Fibroblast of lung (primary cell): ENCODE data around the gene ENPP3. TPM values are rescaled to one million over a fixed set of nuclear protein-coding genes. Genes with fewer than 3 reads are reported as not detected.

Source experiments
- DNase-seq, 2 donors: peaks; one replicate each; pipeline versions ENCODE4 v3.0.0 to v3.0.0-alpha.2; 2010; ENCODE audit warnings: low read depth in 2 of 2
- H2AFZ ChIP-seq: 2 replicates; pipeline ENCODE4 v1.5.1; 2012; ENCODE audit warnings: low read length, control low read depth, inconsistent platforms
- H3K27ac ChIP-seq: 2 replicates; pipeline ENCODE4 v1.5.1; 2011; ENCODE audit warnings: low read length, control low read depth; ENCODE audit not compliant: insufficient read depth
- H3K27me3 ChIP-seq: 2 replicates; pipeline ENCODE4 v1.5.1; 2011; ENCODE audit warnings: mild to moderate bottlenecking, low read length; ENCODE audit not compliant: control insufficient read depth, insufficient read depth
- H3K36me3 ChIP-seq: 2 replicates; pipeline ENCODE4 v1.5.1; 2011; ENCODE audit warnings: low read length; ENCODE audit not compliant: control insufficient read depth, insufficient read depth
- H3K4me1 ChIP-seq: 2 replicates; pipeline ENCODE4 v1.5.1; 2011; ENCODE audit warnings: low read length; ENCODE audit not compliant: control insufficient read depth, insufficient read depth; ENCODE audit errors: extremely low read depth
- H3K4me2 ChIP-seq: 2 replicates; pipeline ENCODE4 v1.5.1; 2011; ENCODE audit warnings: low read length, control low read depth; ENCODE audit not compliant: insufficient read depth; ENCODE audit errors: extremely low read depth
- H3K4me3 ChIP-seq, 4 experiments: fragments of 200-600 bp in 1 of 4; sonication (generic) in 1 of 4; replicated peaks in 1 of 4; 2 replicates each; pipeline ENCODE4 v1.5.1; 2011 to 2016; ENCODE audit warnings: low read length in 4 of 4, low read depth in 3 of 4, mild to moderate bottlenecking in 3 of 4, control low read depth in 2 of 4, inconsistent platforms in 1 of 4, mixed read lengths in 1 of 4; ENCODE audit not compliant: insufficient read depth in 1 of 4; ENCODE audit errors: control extremely low read depth in 1 of 4
- H3K79me2 ChIP-seq: 2 replicates; pipeline ENCODE4 v1.5.1; 2012; ENCODE audit warnings: mild to moderate bottlenecking, low read length, inconsistent platforms; ENCODE audit not compliant: control insufficient read depth, insufficient read depth
- H3K9ac ChIP-seq: 2 replicates; pipeline ENCODE4 v1.5.1; 2011; ENCODE audit warnings: mild to moderate bottlenecking, low read length, control low read depth; ENCODE audit not compliant: insufficient read depth
- H3K9me3 ChIP-seq: 2 replicates; pipeline ENCODE4 v1.5.1; 2012; ENCODE audit warnings: low read depth, low read length; ENCODE audit not compliant: control insufficient read depth, insufficient read depth
- H4K20me1 ChIP-seq: 2 replicates; pipeline ENCODE4 v1.5.1; 2011; ENCODE audit warnings: low read length; ENCODE audit not compliant: control insufficient read depth, insufficient read depth; ENCODE audit errors: extremely low read depth
- EZH2 ChIP-seq: IDR thresholded peaks from 2 replicates; pipeline ENCODE4 v1.5.1; 2012; ENCODE audit warnings: low read length, control low read depth, mild to moderate bottlenecking; ENCODE audit errors: missing control alignments
- polyA plus RNA-seq, 2 donors: library from polyadenylated mRNA; depleted of rRNA in 1 of 2; stranded (reverse) in 1 of 2; unstranded in 1 of 2; fragments of >200 nt; gene quantifications; 2 replicates each; pipeline ENCODE4 v1.2.1, GENCODE V29; 2011 to 2012; ENCODE audit warnings: missing spikeins in 1 of 2
- total RNA-seq: library from RNA; depleted of rRNA; stranded (reverse); fragments of >200 nt; gene quantifications from 2 replicates; pipeline ENCODE4 v1.2.1, GENCODE V29; 2014
- TF ChIP-seq, protein P1 (sequence below), 2 donors: IDR thresholded peaks in 1 of 2; conservative IDR thresholded peaks in 1 of 2; 1 replicate in 1 of 2; 2 replicates in 1 of 2; pipeline ENCODE4 v1.5.1; 2011 to 2012; ENCODE audit warnings: low read length in 2 of 2, control low read depth in 1 of 2, inconsistent platforms in 1 of 2, low read depth in 1 of 2, mild to moderate bottlenecking in 1 of 2

Gene ENPP3
- total and polyA plus RNA-seq, 2 donors (not counting 1 experiment from before 2014, with no cell fraction given): 0.06 to 0.17 TPM

DNA sequence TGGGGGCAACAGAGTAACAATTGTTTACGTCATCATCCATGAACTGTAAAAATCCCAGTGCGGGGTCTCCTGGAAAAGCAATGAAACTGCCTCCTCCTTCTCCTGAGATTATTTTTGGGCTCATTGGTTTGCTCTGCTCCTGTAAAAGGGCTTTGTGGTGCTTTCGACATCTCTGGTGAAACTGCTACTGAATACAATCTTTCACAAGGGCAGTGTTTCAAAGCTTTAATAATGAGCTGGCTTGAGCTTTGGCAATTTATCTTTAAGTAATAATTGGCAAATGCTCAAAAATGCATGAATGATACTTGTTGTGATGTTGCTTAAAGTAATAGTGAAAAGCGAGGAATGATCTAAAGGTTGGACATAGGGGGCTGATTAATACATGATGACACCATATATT is 127.2 kb downstream of the ENPP3 start:
- Histone ChIP-seq H3K4me1 (peaks cover 18% of the 10 kb centered on the region), H3K79me2 (no peaks in the 10 kb centered on the region), H3K4me2 (no peak overlapping the region), H3K27ac (no peak overlapping the region), H3K9me3 (no peaks in the 10 kb centered on the region), H3K27me3 (no peaks in the 10 kb centered on the region), H4K20me1 (no peaks in the 10 kb centered on the region), H3K4me3 (no peak overlapping the region), H3K36me3 (no peaks in the 10 kb centered on the region), H3K9ac (no peak overlapping the region), H2AFZ (no peak overlapping the region)
- peak in 1 of 2 donors; percentile 45 for DNase-seq
- TF ChIP-seq, protein P1, sequence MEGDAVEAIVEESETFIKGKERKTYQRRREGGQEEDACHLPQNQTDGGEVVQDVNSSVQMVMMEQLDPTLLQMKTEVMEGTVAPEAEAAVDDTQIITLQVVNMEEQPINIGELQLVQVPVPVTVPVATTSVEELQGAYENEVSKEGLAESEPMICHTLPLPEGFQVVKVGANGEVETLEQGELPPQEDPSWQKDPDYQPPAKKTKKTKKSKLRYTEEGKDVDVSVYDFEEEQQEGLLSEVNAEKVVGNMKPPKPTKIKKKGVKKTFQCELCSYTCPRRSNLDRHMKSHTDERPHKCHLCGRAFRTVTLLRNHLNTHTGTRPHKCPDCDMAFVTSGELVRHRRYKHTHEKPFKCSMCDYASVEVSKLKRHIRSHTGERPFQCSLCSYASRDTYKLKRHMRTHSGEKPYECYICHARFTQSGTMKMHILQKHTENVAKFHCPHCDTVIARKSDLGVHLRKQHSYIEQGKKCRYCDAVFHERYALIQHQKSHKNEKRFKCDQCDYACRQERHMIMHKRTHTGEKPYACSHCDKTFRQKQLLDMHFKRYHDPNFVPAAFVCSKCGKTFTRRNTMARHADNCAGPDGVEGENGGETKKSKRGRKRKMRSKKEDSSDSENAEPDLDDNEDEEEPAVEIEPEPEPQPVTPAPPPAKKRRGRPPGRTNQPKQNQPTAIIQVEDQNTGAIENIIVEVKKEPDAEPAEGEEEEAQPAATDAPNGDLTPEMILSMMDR (conservative IDR thresholded peaks at IDR 0.05 in 1 of 2, IDR thresholded peaks at IDR 0.05 in 1 of 2; ENCODE audit: low read depth in 1 of 2, low read length in 2 of 2): no peak
- no peak for TF ChIP-seq EZH2

DNA sequence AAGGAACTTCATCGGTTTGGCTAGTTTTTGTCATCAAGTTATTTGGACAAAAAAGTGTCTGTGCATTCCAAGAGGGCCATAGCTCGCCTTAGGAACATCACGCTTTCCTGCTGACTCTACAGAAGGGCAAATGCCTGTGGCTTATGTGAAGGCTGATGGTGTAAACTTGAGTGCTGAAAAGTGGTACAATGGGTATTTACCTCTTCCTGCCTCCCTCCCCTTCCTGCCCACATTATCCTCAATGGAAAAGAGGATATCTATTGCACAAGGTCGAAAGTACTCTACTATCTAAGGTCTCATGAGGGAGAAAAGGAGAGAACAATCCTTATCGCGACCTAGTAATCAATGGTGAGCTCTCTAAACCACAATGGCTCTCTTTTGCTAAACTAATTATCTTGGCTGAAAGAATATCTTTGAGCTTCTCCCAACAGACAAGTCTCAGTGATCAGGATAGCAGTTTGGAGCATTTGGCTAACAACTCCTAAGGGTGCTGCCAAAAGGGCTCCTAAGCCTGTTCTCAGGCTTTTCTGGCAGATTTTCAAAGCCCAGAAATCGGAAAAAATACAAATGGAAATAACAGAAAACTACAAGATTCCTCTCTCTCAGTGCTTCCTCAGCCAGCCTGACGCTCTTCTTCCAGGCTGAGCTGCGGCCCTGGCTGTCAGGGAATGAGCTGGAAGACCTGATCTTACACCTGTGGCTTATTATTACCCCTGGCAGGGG is 128.1 kb downstream of the ENPP3 start:
- no peaks in the 10 kb centered on the region for H3K36me3 ChIP-seq
- no peaks in the 10 kb centered on the region for H3K27me3 ChIP-seq
- no peaks in the 10 kb centered on the region for H3K9me3 ChIP-seq
- H4K20me1 ChIP-seq: no peaks in the 10 kb centered on the region
- H3K79me2 ChIP-seq: no peaks in the 10 kb centered on the region
- peak; percentile 44 to 94 for DNase-seq
- no peak overlapping the region for H3K9ac ChIP-seq
- no peak overlapping the region for H3K4me3 ChIP-seq
- no peak overlapping the region for H3K4me2 ChIP-seq
- H3K27ac ChIP-seq: peak overlapping the region; percentile 0
- TF ChIP-seq, protein P1 (conservative IDR thresholded peaks at IDR 0.05 in 1 of 2, IDR thresholded peaks at IDR 0.05 in 1 of 2; ENCODE audit: low read depth in 1 of 2, low read length in 2 of 2): no peak
- TF ChIP-seq EZH2: no peak
- no peak overlapping the region for H2AFZ ChIP-seq
- peaks cover 15% of the 10 kb centered on the region for H3K4me1 ChIP-seq

DNA sequence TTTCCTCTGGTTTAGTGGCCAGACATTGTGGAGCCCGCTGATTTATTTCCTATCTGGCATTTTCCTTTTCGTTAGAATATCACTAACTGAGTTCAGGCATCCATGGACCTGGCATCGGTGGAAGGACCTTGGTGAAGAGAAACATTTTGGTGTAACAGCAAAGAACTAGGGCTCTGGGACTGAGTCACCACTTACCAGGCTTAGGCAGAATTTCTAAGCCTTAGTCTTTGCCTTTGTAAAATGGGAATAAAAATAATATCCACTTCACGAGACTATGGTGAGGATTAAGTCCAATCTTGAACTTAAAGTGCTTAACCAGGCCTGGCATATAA is 128.7 kb downstream of the ENPP3 start:
- H3K27ac ChIP-seq: no peak overlapping the region
- no peak overlapping the region for H3K4me3 ChIP-seq
- no peaks in the 10 kb centered on the region for H3K79me2 ChIP-seq
- no peak overlapping the region for H3K4me2 ChIP-seq
- no peak overlapping the region for H3K9ac ChIP-seq
- TF ChIP-seq, protein P1 (conservative IDR thresholded peaks at IDR 0.05 in 1 of 2, IDR thresholded peaks at IDR 0.05 in 1 of 2; ENCODE audit: low read depth in 1 of 2, low read length in 2 of 2): no peak
- no peaks in the 10 kb centered on the region for H4K20me1 ChIP-seq
- no peaks in the 10 kb centered on the region for H3K36me3 ChIP-seq
- no peak for DNase-seq
- H2AFZ ChIP-seq: no peak overlapping the region
- no peaks in the 10 kb centered on the region for H3K27me3 ChIP-seq
- no peaks in the 10 kb centered on the region for H3K9me3 ChIP-seq
- peaks cover 15% of the 10 kb centered on the region for H3K4me1 ChIP-seq
